HepG2 (cell line): ENCODE data around the gene NUDT9.
"Not testable (repeated sequence)": the region's sequence is repeated elsewhere in the genome, so short reads cannot be mapped to it uniquely, and the experiment has no call there.

Experiments
- CHCHD3 ChIP-seq: sonication (generic); formaldehyde crosslinking; IDR thresholded peaks from 2 replicates; pipeline ENCODE4 v1.8.0; 2022; ENCODE audit warnings: mild to moderate bottlenecking, missing genetic modification reagents, moderate library complexity
- EP300 ChIP-seq, 3 experiments: sonication (generic) in 1 of 3; formaldehyde crosslinking in 1 of 3; IDR thresholded peaks; 2 replicates each; pipeline versions ENCODE4 v1.5.1 to v1.6.1; 2011 to 2020; ENCODE audit warnings: low read depth in 2 of 3, low read length in 2 of 3, borderline replicate concordance in 1 of 3, improper control_type of control experiment in 1 of 3, mild to moderate bottlenecking in 1 of 3, missing genetic modification reagents in 1 of 3, moderate library complexity in 1 of 3
- KDM1A ChIP-seq: IDR thresholded peaks from 2 replicates; pipeline ENCODE4 v1.6.1; 2016; ENCODE audit warnings: missing compliant biosample characterization
- KMT2B ChIP-seq: IDR thresholded peaks from 2 replicates; pipeline ENCODE4 v1.6.1; 2016; ENCODE audit warnings: missing genetic modification reagents, missing compliant biosample characterization
- NCOA1 ChIP-seq: sonication (generic); formaldehyde crosslinking; IDR thresholded peaks from 2 replicates; pipeline ENCODE4 v1.9.0; 2021; ENCODE audit warnings: missing genetic modification reagents
- POLR2A ChIP-seq, 2 experiments: IDR thresholded peaks; 2 replicates each; pipeline ENCODE4 v1.6.1; 2011; ENCODE audit warnings: low read depth in 2 of 2, low read length in 2 of 2, mild to moderate bottlenecking in 1 of 2, moderate library complexity in 1 of 2; ENCODE audit not compliant: insufficient read depth in 1 of 2
- RARA ChIP-seq: IDR thresholded peaks from 2 replicates; pipeline ENCODE4 v1.6.1; 2016; ENCODE audit warnings: missing genetic modification reagents, missing compliant biosample characterization
- REST ChIP-seq, 2 experiments: IDR thresholded peaks; 2 replicates each; pipeline ENCODE4 v1.6.1; 2011 to 2012; ENCODE audit warnings: low read length in 2 of 2, borderline replicate concordance in 1 of 2, low read depth in 1 of 2, mild to moderate bottlenecking in 1 of 2, moderate library complexity in 1 of 2
- ZFX ChIP-seq: sonication (generic); formaldehyde crosslinking; IDR thresholded peaks from 2 replicates; pipeline ENCODE4 v1.4.0; 2020; ENCODE audit warnings: mild to moderate bottlenecking, low read depth, missing genetic modification reagents, moderate library complexity
- ZNF124 ChIP-seq: sonication (generic); formaldehyde crosslinking; IDR thresholded peaks from 2 replicates; pipeline ENCODE4 v1.4.0; 2020; ENCODE audit warnings: missing genetic modification reagents
- ZNF317 ChIP-seq: sonication (generic); formaldehyde crosslinking; IDR thresholded peaks from 2 replicates; pipeline ENCODE4 v1.5.0; 2020; ENCODE audit warnings: mild to moderate bottlenecking, missing genetic modification reagents
- TF ChIP-seq, protein P1 (sequence below): sonication (generic); formaldehyde crosslinking; IDR thresholded peaks from 2 replicates; pipeline ENCODE4 v1.5.0; 2020; ENCODE audit warnings: mild to moderate bottlenecking, missing genetic modification reagents, moderate library complexity
- TF ChIP-seq, protein P2 (sequence below), 2 experiments: sonication (generic) in 1 of 2; formaldehyde crosslinking in 1 of 2; IDR thresholded peaks; 2 replicates each; pipeline versions ENCODE4 v1.6.1 to v1.9.0; 2014 to 2022; ENCODE audit warnings: antibody characterized with exemption in 1 of 2, borderline replicate concordance in 1 of 2, inconsistent platforms in 1 of 2, low read depth in 1 of 2, missing genetic modification reagents in 1 of 2

- TF ChIP-seq ZFX (CRISPR knock-in tag); CHCHD3 (CRISPR knock-in tag); EP300 (IDR thresholded peaks at IDR 0.05; ENCODE audit: low read depth in 2 of 2, low read length in 2 of 2); EP300 (CRISPR knock-in tag; IDR thresholded peaks at IDR 0.05; ENCODE audit: borderline replicate concordance); NCOA1 (CRISPR knock-in tag); KDM1A (CRISPR knock-in tag); KMT2B (CRISPR knock-in tag); ZNF124; POLR2A (IDR thresholded peaks at IDR 0.05; ENCODE audit: insufficient read depth in 1 of 2, low read depth in 2 of 2, low read length in 2 of 2); ZNF317 (CRISPR knock-in tag); REST (IDR thresholded peaks at IDR 0.05; ENCODE audit: borderline replicate concordance in 1 of 2, low read depth in 1 of 2, low read length in 2 of 2); RARA (CRISPR knock-in tag): not testable (repeated sequence)
- TF ChIP-seq, protein P1, sequence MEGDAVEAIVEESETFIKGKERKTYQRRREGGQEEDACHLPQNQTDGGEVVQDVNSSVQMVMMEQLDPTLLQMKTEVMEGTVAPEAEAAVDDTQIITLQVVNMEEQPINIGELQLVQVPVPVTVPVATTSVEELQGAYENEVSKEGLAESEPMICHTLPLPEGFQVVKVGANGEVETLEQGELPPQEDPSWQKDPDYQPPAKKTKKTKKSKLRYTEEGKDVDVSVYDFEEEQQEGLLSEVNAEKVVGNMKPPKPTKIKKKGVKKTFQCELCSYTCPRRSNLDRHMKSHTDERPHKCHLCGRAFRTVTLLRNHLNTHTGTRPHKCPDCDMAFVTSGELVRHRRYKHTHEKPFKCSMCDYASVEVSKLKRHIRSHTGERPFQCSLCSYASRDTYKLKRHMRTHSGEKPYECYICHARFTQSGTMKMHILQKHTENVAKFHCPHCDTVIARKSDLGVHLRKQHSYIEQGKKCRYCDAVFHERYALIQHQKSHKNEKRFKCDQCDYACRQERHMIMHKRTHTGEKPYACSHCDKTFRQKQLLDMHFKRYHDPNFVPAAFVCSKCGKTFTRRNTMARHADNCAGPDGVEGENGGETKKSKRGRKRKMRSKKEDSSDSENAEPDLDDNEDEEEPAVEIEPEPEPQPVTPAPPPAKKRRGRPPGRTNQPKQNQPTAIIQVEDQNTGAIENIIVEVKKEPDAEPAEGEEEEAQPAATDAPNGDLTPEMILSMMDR (CRISPR knock-in tag): not testable (repeated sequence)
- TF ChIP-seq, protein P2, sequence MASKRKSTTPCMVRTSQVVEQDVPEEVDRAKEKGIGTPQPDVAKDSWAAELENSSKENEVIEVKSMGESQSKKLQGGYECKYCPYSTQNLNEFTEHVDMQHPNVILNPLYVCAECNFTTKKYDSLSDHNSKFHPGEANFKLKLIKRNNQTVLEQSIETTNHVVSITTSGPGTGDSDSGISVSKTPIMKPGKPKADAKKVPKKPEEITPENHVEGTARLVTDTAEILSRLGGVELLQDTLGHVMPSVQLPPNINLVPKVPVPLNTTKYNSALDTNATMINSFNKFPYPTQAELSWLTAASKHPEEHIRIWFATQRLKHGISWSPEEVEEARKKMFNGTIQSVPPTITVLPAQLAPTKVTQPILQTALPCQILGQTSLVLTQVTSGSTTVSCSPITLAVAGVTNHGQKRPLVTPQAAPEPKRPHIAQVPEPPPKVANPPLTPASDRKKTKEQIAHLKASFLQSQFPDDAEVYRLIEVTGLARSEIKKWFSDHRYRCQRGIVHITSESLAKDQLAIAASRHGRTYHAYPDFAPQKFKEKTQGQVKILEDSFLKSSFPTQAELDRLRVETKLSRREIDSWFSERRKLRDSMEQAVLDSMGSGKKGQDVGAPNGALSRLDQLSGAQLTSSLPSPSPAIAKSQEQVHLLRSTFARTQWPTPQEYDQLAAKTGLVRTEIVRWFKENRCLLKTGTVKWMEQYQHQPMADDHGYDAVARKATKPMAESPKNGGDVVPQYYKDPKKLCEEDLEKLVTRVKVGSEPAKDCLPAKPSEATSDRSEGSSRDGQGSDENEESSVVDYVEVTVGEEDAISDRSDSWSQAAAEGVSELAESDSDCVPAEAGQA (IDR thresholded peaks at IDR 0.05; ENCODE audit: low read depth): not testable (repeated sequence)
- TF ChIP-seq, protein P2 (CRISPR knock-in tag; IDR thresholded peaks at IDR 0.05; ENCODE audit: borderline replicate concordance): not testable (repeated sequence)
Observed at GRCh38 chr4:87488666-87489065, 66.3 kb downstream of the NUDT9 start.
